Measurements from ENCODE around the gene NUDT15.
"Not testable (repeated sequence)": the region's sequence is repeated elsewhere in the genome, so short reads cannot be mapped to it uniquely, and the experiment has no call there.

The NUDT15 gene

DNA sequence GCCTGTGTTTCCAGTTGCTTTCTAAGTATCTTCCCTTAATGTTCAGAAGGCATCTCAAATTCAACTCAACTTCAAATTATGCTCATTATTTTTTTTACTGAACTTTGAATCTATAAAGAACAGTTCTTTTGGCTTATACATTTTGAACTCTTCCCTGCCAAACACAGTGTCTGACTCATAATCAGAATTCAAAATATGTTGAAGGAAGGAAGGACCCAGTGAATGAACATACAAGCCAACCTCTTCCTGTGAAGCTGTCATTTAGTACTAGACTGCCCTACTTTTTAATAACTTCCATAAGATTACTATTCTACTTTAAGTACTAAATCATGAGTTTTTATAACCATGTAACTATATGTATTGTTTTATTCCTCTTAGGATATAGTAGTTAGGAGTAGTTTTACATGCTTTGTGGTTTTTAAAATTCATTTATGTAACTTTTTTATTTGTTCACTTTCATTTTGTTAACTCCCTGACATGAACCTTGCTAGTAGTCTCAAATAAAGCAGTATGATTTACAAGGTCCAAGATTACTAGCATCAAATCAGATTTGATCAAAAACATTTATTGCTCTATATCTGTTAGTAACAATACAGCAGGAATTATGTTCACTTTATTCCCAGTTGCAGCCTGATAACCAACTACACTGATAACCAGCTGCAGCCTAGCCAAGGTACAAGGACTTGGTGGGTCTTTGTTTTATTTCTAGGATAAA, 6.4 kb downstream of the NUDT15 start:
- no peak for DNase-seq

DNA sequence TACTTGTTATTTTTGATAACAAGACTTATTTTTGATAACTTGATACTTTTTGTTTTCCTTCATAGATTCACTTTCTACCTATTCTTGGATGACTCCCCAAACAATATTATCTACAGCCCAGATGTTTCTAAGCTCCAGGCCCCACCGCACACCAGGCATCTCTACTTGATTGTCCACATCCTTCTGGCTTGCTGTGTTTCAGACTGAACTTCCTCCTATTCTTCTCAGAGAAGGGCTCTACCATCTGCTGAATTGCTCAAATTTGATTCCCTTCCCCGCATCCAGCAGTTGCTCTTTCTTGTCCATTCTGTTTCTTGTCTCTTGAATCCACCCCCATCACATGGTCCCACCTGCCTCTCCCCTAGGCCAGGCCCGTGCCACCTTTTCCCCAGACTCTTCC, 13.0 kb downstream of the NUDT15 start:
- no peak for DNase-seq

- no peak for DNase-seq
Measured at GRCh38 chr13:48054601-48055000, 17.1 kb downstream of the NUDT15 start.

DNA sequence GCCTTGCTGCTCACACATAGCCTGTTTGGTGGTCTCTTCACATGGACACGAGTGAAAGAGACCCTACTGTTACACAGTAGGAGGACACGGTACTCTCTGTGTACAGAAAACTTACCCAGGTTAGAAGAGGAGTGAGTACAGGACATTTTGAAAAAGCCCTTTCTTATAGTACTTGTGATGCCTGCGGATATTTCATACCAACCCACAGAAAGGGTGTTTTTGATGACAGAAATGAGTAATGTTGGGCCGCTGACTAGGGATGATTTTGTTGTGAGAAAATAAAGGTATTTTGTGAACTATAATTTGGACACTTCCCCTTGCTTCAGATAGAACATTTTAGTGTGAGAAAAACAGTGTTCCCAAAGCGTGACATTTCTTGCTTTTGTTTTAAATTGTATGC, 18.2 kb downstream of the NUDT15 start:
- DNase-seq, result no peak

DNA sequence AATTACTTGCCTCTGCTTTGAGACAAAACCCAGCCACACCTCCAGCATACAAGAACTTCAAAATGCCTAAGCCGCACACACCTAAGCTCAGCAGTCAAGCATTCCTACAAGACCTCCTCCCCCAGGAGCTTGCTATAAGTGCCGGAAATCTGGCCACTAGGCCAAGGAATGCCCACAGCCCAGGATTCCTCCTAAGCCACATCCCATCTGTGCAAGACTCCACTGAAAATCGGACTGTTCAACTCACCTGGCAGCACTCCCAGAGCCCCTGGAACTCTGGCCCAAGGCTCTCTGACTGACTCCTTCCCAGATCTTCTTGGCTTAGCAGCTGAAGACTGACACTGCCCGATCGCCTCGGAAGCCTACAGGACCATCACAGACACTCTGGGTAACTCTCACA, 21.0 kb downstream of the NUDT15 start:
- DNase-seq, result not testable (repeated sequence)

- not testable (repeated sequence) for DNase-seq
Measured at GRCh38 chr13:48059951-48060350, 22.4 kb downstream of the NUDT15 start.

DNA sequence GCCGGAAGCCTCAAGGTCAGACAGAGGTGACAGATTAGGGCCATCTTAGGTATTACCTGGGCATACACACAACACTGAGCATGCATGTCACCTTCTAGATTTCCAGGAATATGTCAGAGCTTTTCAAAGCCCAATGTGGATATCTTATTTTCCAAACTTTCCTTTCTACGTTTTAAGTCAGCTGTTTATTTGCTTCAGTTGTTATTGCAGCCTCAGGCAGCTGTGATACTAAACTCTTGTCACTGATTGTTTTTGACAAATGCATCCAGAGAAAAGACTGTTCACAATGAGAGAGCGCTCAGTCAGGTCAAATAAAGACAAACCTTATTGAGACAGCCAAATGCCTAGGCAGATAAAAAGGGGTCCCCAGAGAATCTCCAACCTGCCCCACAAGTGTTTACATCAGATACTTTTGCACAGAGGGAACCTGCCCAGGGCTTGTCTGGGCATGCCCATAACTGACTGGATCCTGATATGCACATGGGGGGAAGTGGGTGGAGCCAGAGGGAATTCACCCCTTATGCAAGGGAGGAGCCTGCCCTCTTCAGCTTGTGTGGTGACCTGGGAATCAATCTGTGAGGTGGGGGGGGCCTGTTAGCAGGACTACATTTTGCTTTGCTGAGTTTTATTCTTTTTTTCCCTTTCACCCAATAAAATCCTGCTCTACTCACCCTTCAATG, 28.9 kb downstream of the NUDT15 start:
- peak in 1 of 2 donors; percentile 7 for DNase-seq

GRCh38 chr13:48068036-48068435, 30.5 kb downstream of the NUDT15 start:
- DNase-seq, result no peak

DNA sequence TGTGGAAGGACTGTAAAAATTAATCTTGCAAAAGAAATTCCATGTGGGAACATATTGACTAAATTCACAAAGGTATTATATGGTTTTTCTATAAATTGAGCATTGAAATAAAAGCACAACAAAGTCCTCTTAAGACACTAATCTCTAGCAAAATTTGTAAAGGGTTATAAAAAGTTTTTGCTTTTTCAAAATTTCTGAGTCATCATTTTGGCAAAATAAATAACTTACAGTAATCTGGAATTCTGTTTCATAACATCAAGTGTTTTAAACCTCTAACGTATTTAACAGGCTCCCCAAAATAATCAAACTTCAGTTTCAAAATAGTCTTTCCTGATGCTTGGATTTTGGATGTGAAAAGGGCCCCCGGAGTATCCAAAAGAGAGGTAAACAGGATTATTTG, 31.4 kb downstream of the NUDT15 start:
- DNase-seq, result no peak

DNA sequence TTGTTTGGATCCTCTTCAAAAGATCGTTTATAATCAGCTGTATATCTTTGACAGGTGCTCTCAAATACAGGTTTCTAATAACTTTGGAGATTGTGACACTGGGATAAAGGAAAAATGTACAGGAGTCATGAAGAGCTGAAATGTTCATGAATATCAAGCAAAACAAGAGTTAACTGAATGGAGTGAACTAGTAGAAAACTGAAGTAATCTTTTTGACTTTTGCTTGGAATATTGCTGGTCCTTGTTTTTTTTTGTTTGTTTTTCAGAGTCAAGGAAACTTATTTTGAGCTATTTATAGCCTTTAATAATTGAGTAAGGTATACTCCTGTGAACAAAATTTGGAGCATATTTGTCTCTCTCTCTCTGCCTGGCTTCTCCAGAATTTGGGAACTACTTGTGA, 32.0 kb downstream of the NUDT15 start:
- DNase-seq, result no peak

DNA sequence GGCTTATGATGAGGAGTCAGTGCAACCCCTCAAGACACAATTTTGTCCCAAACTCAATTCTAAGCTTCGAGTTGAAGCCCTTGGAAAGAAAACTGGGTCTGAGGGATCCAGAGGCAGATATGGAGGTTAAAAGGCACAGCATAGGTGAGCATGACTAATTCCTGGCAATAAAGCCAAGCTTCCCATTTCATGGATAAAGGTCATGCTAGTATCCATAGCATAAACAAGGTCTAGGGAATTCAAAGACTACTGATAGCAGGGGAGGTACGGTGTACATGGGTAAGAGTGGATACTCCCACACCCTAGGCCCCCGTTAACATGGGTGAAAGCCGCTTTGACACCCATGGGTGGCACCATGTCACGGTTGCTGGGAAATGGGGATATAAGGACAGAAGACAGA, 33.4 kb downstream of the NUDT15 start:
- DNase-seq, result no peak

- DNase-seq, result no peak
Measured at GRCh38 chr13:48072304-48072703, 34.8 kb downstream of the NUDT15 start.

DNA sequence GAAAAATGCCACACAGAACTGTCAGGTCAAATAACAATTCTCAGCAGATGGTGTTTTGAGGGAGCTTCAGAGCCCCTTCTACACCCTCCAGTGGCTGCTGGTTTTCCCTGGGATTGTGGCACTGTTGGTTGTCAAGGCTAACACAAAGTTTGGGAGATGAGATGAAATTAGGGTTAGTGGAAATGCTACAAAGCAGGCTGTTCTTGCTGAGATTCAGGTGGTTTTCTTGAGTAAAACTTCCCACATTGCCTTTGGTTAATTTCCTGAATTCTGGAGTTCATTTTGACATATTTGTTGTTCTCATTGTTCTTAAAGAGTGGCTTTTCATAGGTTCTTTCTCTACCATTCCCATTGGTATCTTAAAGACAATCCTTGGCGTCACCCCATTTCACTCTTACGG, 35.3 kb downstream of the NUDT15 start:
- no peak for DNase-seq

- DNase-seq, result no peak
Measured at GRCh38 chr13:48074006-48074405, 36.5 kb downstream of the NUDT15 start.

DNA sequence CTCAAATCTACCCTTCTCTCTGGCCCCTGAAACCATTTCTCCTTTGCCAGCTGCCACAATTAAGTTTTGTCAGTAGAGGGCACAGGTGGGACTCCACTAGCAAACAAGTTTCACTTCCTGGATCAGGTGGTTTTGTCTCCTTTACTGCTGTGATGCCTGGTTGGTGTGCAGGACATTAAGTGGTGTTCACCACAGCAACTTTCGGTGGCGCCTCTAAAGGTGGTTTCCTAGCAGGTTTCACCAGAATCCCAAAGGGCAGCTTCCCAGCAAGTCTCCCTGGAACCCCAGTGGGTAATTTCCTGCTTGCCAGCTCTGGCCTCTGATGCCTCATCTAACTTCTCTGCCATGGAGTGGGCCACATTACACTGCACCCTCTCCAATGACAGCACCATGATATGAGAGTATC, 40.7 kb downstream of the NUDT15 start:
- no peak for DNase-seq

DNA sequence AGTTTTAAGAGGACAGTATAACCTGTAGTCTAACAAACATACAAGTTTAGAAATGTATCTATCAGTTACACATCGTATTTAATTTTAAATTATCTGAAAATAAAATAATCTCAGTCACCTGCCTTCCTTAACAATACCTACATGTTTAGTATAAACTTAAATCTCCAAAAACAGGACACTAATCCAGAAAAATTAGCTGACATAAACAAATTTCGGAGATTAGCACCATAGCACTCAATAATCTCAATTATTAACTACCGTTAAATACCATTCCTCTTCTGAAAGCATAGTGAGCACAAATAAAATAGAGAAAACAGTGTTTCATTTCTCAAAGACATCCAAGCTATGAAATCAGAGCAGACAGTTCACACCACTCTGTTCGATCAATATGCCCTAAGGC, 44.2 kb downstream of the NUDT15 start:
- DNase-seq, result no peak

- no peak for DNase-seq
Measured at GRCh38 chr13:48086272-48086671, 48.7 kb downstream of the NUDT15 start.

DNA sequence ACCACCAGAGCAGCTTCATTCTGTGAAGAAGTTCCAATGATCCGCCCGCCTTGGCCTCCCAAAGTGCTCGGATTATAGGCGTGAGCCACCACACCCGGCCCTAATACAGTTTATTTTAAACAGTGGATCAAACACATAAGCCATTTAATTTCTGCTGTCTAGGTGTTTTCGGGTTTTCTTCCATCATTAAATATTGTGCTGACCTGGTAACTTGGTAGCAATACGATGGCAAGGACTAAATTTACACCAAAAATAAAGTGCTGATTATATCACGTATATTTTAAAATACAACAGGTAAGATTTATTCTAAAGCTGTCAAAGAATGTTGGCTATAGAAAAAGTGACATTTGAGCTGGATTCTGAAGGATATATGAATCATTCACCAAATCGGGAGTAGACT, 56.1 kb downstream of the NUDT15 start:
- DNase-seq, result no peak

- peak in 1 of 2 donors; percentile 18 for DNase-seq
Measured at GRCh38 chr13:48094404-48094780, 56.9 kb downstream of the NUDT15 start.

- peak; percentile 94 to 99 for DNase-seq
Measured at GRCh38 chr13:48094781-48095502, 57.4 kb downstream of the NUDT15 start, which contains the start of gene MED4. Gene MED4 (minus strand): TSS chr13:48095104. CDS start chr13:48095078, 26 bp downstream.

GRCh38 chr13:48096670-48097069, 59.1 kb downstream of the NUDT15 start:
- no peak for DNase-seq

All from inflammatory macrophage treated with lipopolysaccharide for 1 hour (primary cell).